Ovary (tissue), 9 donors: ENCODE data around the gene TMEM200A. TPM values are rescaled to one million over a fixed set of nuclear protein-coding genes. Genes with fewer than 3 reads are reported as not detected.

ENCODE experiments used
- DNase-seq, 5 donors: peaks; one replicate each; pipeline ENCODE4 v3.0.0-alpha.2; 2019 to 2020
- H3K27ac ChIP-seq, 2 donors: fragments of 200-600 bp; one replicate each; pipeline versions ENCODE4 v1.5.1 to v1.8.0; 2019 to 2022
- H3K27me3 ChIP-seq: fragments of 200-600 bp; one replicate; pipeline ENCODE4 v1.8.0; 2022
- H3K36me3 ChIP-seq: fragments of 200-600 bp; sonication (generic); one replicate; pipeline ENCODE4 v1.5.1; 2019
- H3K4me1 ChIP-seq: one replicate; pipeline ENCODE4 v1.8.1; 2013; ENCODE audit warnings: mild to moderate bottlenecking, moderate library complexity; ENCODE audit not compliant: insufficient read depth
- H3K4me3 ChIP-seq: fragments of 200-600 bp; sonication (generic); one replicate; pipeline ENCODE4 v1.5.1; 2017
- H3K9me3 ChIP-seq, 2 donors: fragments of 200-600 bp in 1 of 2; sonication (generic) in 1 of 2; one replicate each; pipeline versions ENCODE4 v1.5.1 to v1.8.1; 2013 to 2019; ENCODE audit warnings: mild to moderate bottlenecking in 1 of 2, moderate library complexity in 1 of 2
- CTCF ChIP-seq, 3 donors: fragments of 450-650 bp in 2 of 3; fragments of 200-600 bp in 1 of 3; IDR thresholded peaks; one replicate each; pipeline versions ENCODE4 v1.5.1 to v1.8.0; 2016 to 2022; ENCODE audit warnings: antibody characterized with exemption in 3 of 3, mild to moderate bottlenecking in 1 of 3
- EP300 ChIP-seq: sonication (generic); formaldehyde crosslinking; IDR thresholded peaks from one replicate; pipeline ENCODE4 v1.6.1; 2017; ENCODE audit warnings: antibody characterized with exemption
- POLR2A ChIP-seq: fragments of 450-650 bp; IDR thresholded peaks from one replicate; pipeline ENCODE4 v1.6.1; 2017; ENCODE audit warnings: antibody characterized with exemption, mild to moderate bottlenecking, moderate library complexity
- WGBS, 3 donors: extraction: QIAGEN DNeasy Blood & Tissue Kit in 1 of 3; methylation state at CpG; one replicate each; pipeline versions ENCODE4 v1.1.5 to v1.1.7; 2013 to 2017; 5-methylcytosine and 5-hydroxymethylcytosine counted together
- intact Hi-C, 4 donors: fragments of 100-400 bp; cut with DNase I; formaldehyde crosslinking; loops; one replicate each; pipeline versions ENCODE4 v1.11.0 to v1.15.1; 2022 to 2023
- polyA plus RNA-seq, 2 donors: library from polyadenylated mRNA; stranded (reverse); fragments of 200-250 nt in 1 of 2; fragments of 350-450 nt in 1 of 2; fragmentation: Illumina TruSeq in 1 of 2; extraction: RNeasy Lipid Tissue Mini Kit (QIAGEN cat#74804) in 1 of 2; gene quantifications; one replicate each; pipeline ENCODE4 v1.2.3, GENCODE V29; 2013 to 2014
- total RNA-seq, 7 donors: library from RNA; depleted of rRNA in 2 of 7; stranded (reverse); fragments of >200 nt in 2 of 7; fragmentation: NEBNext Ultra II Directional in 3 of 7; extraction: Animal tissue kit (Norgen Biotek cat#: 25700) in 3 of 7; gene quantifications; one replicate each; pipeline versions ENCODE4 v1.1.0 to v1.2.4, GENCODE V29; 2016 to 2023
- donor health status: DM: no; HTN: no; CAD: no; lungs with moderate emphysema.
- donor health status: DM: no; HTN: no; CAD: no.
- donor health status: Bipolar disorder and iron deficiency.
- donor health status: DM: yes; HTN: yes; CAD: no.
- donor health status: DM: no; HTN: no; CAD: no.
- donor health status: DM: yes; HTN: yes; CAD: no.

The TMEM200A gene
- total and polyA plus RNA-seq, 9 donors = 8.2 to 32.5 (median 17.7) TPM

GRCh38 chr6:130409418-130410100 is 43.7 kb downstream of the TMEM200A start:
- Histone ChIP-seq H3K4me3 (no peak overlapping the region), H3K36me3 (no peaks in the 10 kb centered on the region), H3K9me3 (no peaks in the 10 kb centered on the region), H3K27me3 (no peaks in the 10 kb centered on the region), H3K4me1 (no peaks in the 10 kb centered on the region), H3K27ac (no peak overlapping the region)
- intact Hi-C loops = no loop called here
- DNase-seq = no peak
- WGBS, 3 donors = 49 to 53% (median 49%) methylated on average over 2 of the region's 2 CpGs
- no peak for TF ChIP-seq POLR2A
- no peak for TF ChIP-seq EP300
- no peak for TF ChIP-seq CTCF (IDR thresholded peaks at IDR 0.05)

- no peak for DNase-seq
- H3K36me3 ChIP-seq = no peaks in the 10 kb centered on the region
- H3K9me3 ChIP-seq = no peaks in the 10 kb centered on the region
- H3K4me3 ChIP-seq = no peak overlapping the region
- H3K27ac ChIP-seq = no peak overlapping the region
- no peaks in the 10 kb centered on the region for H3K4me1 ChIP-seq
- TF ChIP-seq CTCF (IDR thresholded peaks at IDR 0.05) = no peak
- TF ChIP-seq POLR2A = no peak
- TF ChIP-seq EP300 = no peak
- H3K27me3 ChIP-seq = no peaks in the 10 kb centered on the region
- intact Hi-C loops = no loop called here
- WGBS, 3 donors = 90 to 92% (median 92%) methylated on average over 2 of the region's 2 CpGs
These were observed 45.7 kb downstream of the TMEM200A start for GRCh38 chr6:130411481-130411880.

- H3K36me3 ChIP-seq = no peaks in the 10 kb centered on the region
- WGBS, 3 donors = 30 to 62% (median 32%) methylated on average over 1 of the region's 1 CpG
- no peak for TF ChIP-seq EP300
- TF ChIP-seq CTCF (IDR thresholded peaks at IDR 0.05) = no peak
- TF ChIP-seq POLR2A = no peak
These were observed 46.9 kb downstream of the TMEM200A start for GRCh38 chr6:130412556-130413290.

GRCh38 chr6:130417951-130418350 is 52.1 kb downstream of the TMEM200A start:
- Histone ChIP-seq H3K9me3 (no peaks in the 10 kb centered on the region), H3K27ac (no peak overlapping the region), H3K27me3 (no peaks in the 10 kb centered on the region), H3K36me3 (no peaks in the 10 kb centered on the region), H3K4me1 (no peaks in the 10 kb centered on the region), H3K4me3 (no peak overlapping the region)
- intact Hi-C loops = no loop called here
- DNase-seq = no peak
- no peak for TF ChIP-seq EP300
- no peak for TF ChIP-seq CTCF (IDR thresholded peaks at IDR 0.05)
- TF ChIP-seq POLR2A = no peak

More at GRCh38 chr6:130412556-130413290, 46.9 kb downstream of the TMEM200A start:
- DNase-seq = no peak
- no peaks in the 10 kb centered on the region for H3K9me3 ChIP-seq
- H3K27me3 ChIP-seq = no peaks in the 10 kb centered on the region
- intact Hi-C loops = no loop called here
- H3K4me1 ChIP-seq = no peaks in the 10 kb centered on the region
- no peak overlapping the region for H3K27ac ChIP-seq
- H3K4me3 ChIP-seq = no peak overlapping the region
